Activated naive CD4-positive, alpha-beta T cell (primary cell): ENCODE data around the gene CAMTA2.
"Not testable (repeated sequence)": the region's sequence is repeated elsewhere in the genome, so short reads cannot be mapped to it uniquely, and the experiment has no call there.

Experiments used
- DNase-seq, 4 experiments: peaks; one replicate each; lab custom pipeline; 2025; lab: John Stamatoyannopoulos, UW

The CAMTA2 gene

GRCh38 chr17:4986951-4987766 lies at the start of gene CAMTA2:
Gene CAMTA2 (minus strand): TSS chr17:4987675. CDS start chr17:4986222, 1,453 bp downstream.
- DNase-seq: peak; percentile 49 to 82 (median 70)

- no peak for DNase-seq
These were observed 47.8 kb upstream of the CAMTA2 start, which contains the start of gene SLC52A1 for GRCh38 chr17:5035315-5035714. Gene SLC52A1 (minus strand): TSS chr17:5035426. CDS start chr17:5034606, 820 bp downstream.

- DNase-seq: no peak
These were observed 47.2 kb upstream of the CAMTA2 start for GRCh38 chr17:5034651-5035050.

GRCh38 chr17:5034063-5034462 lies 46.6 kb upstream of the CAMTA2 start:
- DNase-seq: no peak

- DNase-seq: no peak
These were observed 46.0 kb upstream of the CAMTA2 start for GRCh38 chr17:5033352-5034015.

GRCh38 chr17:5032865-5033264 lies 45.4 kb upstream of the CAMTA2 start:
- DNase-seq: no peak

- DNase-seq: peak; percentile 32 to 76 (median 72)
These were observed 44.0 kb upstream of the CAMTA2 start for GRCh38 chr17:5031365-5032082.

- not testable (repeated sequence) for DNase-seq
These were observed 42.7 kb upstream of the CAMTA2 start for GRCh38 chr17:5030168-5030567.

- DNase-seq: no peak
These were observed 40.4 kb upstream of the CAMTA2 start for GRCh38 chr17:5027916-5028315.

- DNase-seq: no peak
These were observed 39.8 kb upstream of the CAMTA2 start for GRCh38 chr17:5027299-5027698.

- no peak for DNase-seq
These were observed 37.1 kb upstream of the CAMTA2 start for GRCh38 chr17:5024604-5025003.

GRCh38 chr17:5023588-5024147 lies 36.2 kb upstream of the CAMTA2 start:
- no peak for DNase-seq

- no peak for DNase-seq
These were observed 34.8 kb upstream of the CAMTA2 start for GRCh38 chr17:5022171-5022711.

GRCh38 chr17:5020502-5021023 lies 33.1 kb upstream of the CAMTA2 start:
- no peak for DNase-seq

GRCh38 chr17:5019475-5019956 lies 32.0 kb upstream of the CAMTA2 start:
- peak in 1 of 4 experiments; percentile 43 for DNase-seq

- DNase-seq: no peak
These were observed 26.9 kb upstream of the CAMTA2 start for GRCh38 chr17:5014357-5014756.

GRCh38 chr17:5011928-5012327 lies 24.5 kb upstream of the CAMTA2 start:
- DNase-seq: no peak

- DNase-seq: no peak
These were observed 15.9 kb upstream of the CAMTA2 start for GRCh38 chr17:5003214-5003867.

GRCh38 chr17:5002121-5002788 lies 14.8 kb upstream of the CAMTA2 start:
- no peak for DNase-seq

- no peak for DNase-seq
These were observed 12.8 kb upstream of the CAMTA2 start for GRCh38 chr17:5000237-5000639.
